Measurements from ENCODE around the gene COX19. TPM values are rescaled to one million over a fixed set of nuclear protein-coding genes. Genes with fewer than 3 reads are reported as not detected.
"Not testable (repeated sequence)": the region's sequence is repeated elsewhere in the genome, so short reads cannot be mapped to it uniquely, and the experiment has no call there.

COX19 gene
- total RNA-seq, 1 experiment from 2014 or later: 9.6 TPM

GRCh38 chr7:962401-963081, 12.8 kb downstream of the COX19 start:
- no peak for DNase-seq (ENCODE audit: low read depth)

- DNase-seq (ENCODE audit: low read depth): no peak
Observed at GRCh38 chr7:961546-962400, 13.6 kb downstream of the COX19 start.

- DNase-seq (ENCODE audit: low read depth): not testable (repeated sequence)
Observed at GRCh38 chr7:960972-961371, 14.4 kb downstream of the COX19 start.

GRCh38 chr7:960269-960871, 15.0 kb downstream of the COX19 start:
- DNase-seq (ENCODE audit: low read depth): no peak

GRCh38 chr7:959740-960139, 15.6 kb downstream of the COX19 start:
- DNase-seq (ENCODE audit: low read depth): not testable (repeated sequence)

- no peak for DNase-seq (ENCODE audit: low read depth)
Observed at GRCh38 chr7:959271-959670, 16.1 kb downstream of the COX19 start.

GRCh38 chr7:958221-959200, 16.8 kb downstream of the COX19 start:
- no peak for DNase-seq (ENCODE audit: low read depth)

- no peak for DNase-seq (ENCODE audit: low read depth)
Observed at GRCh38 chr7:957418-958220, 17.7 kb downstream of the COX19 start.

- no peak for DNase-seq (ENCODE audit: low read depth)
Observed at GRCh38 chr7:956031-956430, 19.3 kb downstream of the COX19 start.

- no peak for DNase-seq (ENCODE audit: low read depth)
Observed at GRCh38 chr7:954330-955238, 20.8 kb downstream of the COX19 start, which contains the start of gene ADAP1. Gene ADAP1 (minus strand): TSS chr7:954680. CDS start chr7:954477, 203 bp downstream.

GRCh38 chr7:953547-954327, 21.6 kb downstream of the COX19 start:
- DNase-seq (ENCODE audit: low read depth): no peak

- DNase-seq (ENCODE audit: low read depth): no peak
Observed at GRCh38 chr7:952548-953441, 22.6 kb downstream of the COX19 start.

GRCh38 chr7:951881-952547, 23.3 kb downstream of the COX19 start:
- no peak for DNase-seq (ENCODE audit: low read depth)

- no peak for DNase-seq (ENCODE audit: low read depth)
Observed at GRCh38 chr7:949021-949934, 26.1 kb downstream of the COX19 start.

- DNase-seq (ENCODE audit: low read depth): no peak
Observed at GRCh38 chr7:947391-948210, 27.7 kb downstream of the COX19 start.
